Medulla oblongata (tissue), 1 donor: ENCODE data around the gene COL24A1.
"Not testable (repeated sequence)": the region's sequence is repeated elsewhere in the genome, so short reads cannot be mapped to it uniquely, and the experiment has no call there.

ENCODE experiments used
- DNase-seq: peaks from one replicate; pipeline ENCODE4 v3.0.0-alpha.2; 2015; ENCODE audit errors: extremely low spot score

COL24A1 gene

DNA sequence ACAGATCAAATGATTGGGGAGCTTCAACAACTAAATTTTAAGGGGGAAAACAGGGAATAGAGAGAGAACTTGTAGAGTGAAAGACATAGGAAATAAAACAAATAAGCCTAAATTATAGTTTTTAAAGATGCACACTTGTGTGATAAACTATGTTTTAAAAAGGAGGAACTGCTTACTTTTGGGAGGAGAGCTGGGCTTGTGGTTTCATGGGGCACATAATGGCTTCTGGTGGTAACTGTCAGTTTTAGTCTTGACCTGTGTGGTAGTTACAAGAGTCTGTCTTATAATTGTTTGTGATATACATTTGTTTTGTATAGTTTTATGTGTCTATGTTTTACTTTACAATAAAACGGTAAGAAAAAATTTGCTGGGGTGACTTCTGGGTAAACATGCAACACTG is 165.3 kb downstream of the COL24A1 start:
- DNase-seq = no peak

DNA sequence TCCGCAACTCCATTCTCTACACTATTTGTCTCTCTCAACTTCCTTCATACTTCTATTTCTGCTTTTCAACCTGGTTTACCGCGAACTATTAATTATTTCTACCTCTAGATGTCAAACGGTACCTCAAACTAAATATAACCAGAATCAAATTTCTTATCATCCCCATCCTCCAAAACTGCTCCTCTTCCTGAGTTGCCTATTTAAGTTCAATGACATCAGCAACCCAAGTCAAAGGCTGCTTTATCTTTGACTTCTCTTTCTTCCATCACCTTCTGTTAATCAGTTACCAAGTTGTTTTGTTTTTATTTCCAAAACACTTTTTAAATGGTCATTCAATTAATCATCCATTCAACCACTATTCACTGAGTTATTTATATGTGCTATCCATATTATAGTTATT is 171.9 kb downstream of the COL24A1 start:
- no peak for DNase-seq

DNA sequence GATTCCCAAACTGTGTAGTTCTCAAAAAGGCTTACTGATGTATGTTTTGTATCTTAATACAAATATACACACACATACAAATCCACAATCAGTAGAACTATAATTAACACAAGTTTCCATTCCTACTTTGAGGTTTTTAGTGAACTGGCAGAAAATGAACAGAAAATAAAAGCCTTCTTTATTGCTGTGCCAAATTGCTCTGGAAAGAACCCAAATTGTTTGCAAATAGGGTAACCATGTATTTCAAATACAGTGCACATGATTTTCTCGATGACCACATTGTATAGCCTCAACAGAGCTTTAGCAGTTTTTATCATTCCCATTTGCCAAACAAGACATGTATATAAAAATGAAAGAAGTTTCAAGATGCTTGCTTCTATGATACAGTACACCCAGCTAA is 173.3 kb downstream of the COL24A1 start:
- DNase-seq = peak; percentile 18

DNA sequence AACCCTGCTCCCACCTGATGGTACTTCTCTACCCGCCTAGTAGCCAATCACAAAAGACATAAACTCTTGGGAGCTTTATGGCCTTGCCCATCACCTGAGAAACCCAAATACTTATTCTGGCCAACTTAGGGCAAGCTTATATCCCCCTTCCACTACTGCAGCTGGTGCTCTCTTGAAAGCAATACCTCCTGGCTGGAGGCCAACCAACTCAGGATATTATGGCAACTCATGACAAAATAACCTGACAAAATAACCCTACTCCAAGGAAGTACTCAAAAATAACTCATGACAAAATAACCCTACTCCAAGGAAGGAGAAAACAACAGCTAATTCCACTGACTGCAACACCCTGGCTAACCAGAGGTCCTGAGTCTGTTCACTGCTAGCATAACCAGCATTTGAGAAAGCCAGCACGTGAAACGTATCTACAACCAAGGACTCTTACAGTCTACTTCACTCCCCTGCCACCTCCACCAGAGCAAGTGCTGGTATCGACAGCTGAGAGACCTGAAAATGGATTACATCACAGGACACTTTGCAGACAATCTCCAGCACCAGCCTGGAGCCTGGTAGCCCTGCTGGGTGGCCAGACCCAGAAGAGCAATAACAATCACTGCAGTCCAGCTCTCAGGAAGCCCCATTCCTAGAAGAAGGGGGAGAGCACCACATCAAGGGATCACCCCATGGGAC is 179.9 kb downstream of the COL24A1 start:
- no peak for DNase-seq

DNA sequence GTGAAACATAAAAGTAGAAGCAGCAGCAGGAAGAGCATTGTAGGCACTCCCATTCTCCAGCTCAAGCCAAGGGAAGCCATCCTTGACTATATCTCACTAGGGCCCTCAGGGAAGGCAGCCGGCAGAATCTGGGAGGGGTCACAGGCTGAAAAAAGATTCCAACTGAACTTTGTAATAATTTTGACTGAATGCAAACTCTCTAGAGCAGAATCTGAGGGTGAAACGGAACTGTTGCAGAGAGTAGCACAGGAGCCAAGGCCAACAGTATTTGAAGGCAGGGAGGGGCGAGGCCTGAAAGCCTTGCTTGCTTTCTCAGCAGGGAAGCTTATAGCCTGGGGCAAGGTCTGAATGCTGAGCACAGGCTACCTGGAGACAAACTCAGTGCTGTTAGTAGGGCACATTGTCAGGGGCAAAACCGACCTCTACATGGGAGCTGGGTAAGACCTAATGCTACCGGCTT is 180.6 kb downstream of the COL24A1 start:
- DNase-seq = no peak

DNA sequence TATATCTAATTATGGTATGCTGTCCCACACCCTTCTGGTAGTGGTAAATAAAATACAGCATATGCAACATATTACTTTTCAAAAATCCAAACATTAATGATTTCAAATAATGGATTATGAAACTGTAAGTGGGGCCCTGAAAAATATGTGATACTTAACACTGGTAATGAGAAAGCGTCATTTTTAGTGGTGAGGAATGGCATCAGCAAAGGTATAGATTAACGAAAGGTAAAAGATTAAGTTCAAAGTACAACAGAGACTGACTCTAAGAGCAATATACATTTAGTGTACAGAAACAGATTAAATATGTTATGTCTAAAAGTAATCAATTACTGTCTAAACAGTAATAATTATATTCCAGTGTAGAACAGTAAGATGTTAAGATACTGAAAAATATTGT is 194.1 kb downstream of the COL24A1 start:
- no peak for DNase-seq

DNA sequence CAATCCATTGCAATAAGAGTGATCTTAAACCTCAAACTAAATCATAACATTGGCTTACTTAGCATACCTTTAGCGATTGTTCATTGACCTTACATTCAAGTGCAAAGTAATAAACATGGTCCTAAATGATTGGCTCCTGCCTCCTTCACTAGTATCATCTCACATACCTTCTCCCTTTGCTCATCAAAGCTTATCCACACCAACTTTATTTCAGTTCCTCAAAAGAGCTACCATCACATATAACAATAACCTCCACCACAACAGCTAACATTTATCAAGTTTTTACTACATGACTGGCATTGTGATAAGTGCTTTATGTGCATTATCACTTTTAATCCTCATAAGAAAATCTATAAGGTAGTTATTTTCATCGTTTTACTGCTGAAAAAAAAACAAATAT is 198.8 kb downstream of the COL24A1 start:
- no peak for DNase-seq

DNA sequence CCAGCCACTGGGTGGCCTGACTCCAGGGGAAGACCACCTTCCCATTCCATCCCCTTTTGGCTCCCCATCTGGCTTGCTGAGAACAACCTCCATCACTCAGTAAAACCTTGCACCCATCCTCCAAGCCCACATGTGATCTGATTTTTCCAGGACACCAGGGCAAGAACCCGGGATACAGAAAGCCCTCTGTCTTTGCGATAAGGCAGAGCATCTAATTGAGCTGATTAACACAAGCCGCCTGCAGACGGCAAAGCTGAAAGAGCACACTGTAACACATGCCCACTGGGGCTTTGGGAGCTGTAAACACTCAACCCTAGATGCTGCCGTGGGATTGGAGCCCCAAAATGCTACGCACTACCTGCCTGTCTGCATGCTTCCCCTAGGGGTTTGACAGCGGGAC is 201.4 kb downstream of the COL24A1 start:
- DNase-seq = not testable (repeated sequence)

DNA sequence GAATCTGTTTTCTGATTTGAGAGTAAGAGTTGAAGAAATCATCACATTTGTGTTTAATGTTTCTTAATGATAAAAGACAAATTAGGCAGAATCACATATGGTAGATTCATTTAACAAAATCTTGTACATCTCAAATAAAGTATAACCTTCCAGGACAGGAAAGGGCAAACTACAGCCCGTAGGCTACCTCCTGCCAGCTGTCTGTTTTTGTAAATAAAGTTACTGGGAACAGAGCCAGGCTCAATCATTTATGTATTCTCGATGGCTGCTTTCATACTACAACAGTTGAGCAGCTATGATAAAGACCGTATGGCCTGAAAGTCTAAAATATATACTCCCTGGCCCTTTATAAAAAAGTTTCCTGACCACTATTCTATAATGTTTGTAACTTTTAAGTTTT is 204.1 kb downstream of the COL24A1 start:
- no peak for DNase-seq

DNA sequence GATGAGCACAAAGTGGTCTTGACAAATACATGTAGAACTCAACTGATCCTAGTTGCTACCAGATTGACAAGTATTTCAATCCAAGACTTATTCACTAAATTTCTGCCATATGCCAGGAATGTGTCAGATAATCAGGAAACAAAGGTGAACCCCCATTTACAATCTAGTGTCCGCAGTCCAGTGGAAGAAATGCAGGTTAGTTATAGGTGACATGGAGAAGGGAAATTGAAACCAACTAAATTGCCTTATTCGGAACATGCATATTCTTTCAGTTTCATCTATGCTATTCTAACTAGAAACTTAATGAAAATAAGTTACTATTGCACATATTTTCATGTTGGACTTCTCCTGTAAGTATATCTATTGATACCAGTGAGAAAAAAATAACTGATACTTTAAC is 209.4 kb downstream of the COL24A1 start:
- DNase-seq = no peak

DNA sequence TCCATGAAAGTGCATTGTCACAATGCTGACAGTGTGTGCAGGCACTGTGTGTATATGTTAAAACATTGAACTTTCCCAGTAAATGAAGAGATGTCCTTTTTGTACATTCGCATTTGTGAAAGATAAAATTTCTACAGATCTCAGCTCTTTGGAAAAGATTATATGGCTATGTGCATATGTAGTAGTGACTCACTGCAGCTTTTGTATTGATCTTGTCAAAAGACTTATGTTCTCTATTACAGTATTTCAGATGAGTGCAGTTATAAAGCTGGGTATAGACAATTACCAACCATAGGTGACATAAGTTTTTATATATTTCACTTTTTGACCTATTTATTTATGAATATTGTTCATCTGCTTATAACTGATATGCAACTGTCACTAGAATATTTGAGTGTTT is 212.6 kb downstream of the COL24A1 start:
- no peak for DNase-seq

DNA sequence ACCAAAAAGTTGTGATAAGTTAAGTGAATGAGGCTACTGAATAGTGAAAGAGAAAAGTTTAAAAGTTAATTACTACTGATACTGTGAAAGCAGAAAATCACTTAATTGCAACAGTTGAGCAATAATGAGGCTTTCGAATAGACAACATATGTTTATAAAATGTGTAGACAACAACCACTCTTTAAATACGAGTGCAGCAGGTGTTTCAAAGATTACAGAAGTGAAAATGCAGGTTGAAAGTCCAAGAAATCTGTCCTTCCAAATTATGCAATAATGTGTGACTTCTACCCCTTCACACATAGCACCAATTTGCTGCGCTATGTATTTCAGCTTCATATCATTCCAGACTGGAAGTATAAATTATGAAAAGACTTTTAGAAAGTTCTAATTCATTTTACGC is 213.0 kb downstream of the COL24A1 start:
- DNase-seq = no peak

DNA sequence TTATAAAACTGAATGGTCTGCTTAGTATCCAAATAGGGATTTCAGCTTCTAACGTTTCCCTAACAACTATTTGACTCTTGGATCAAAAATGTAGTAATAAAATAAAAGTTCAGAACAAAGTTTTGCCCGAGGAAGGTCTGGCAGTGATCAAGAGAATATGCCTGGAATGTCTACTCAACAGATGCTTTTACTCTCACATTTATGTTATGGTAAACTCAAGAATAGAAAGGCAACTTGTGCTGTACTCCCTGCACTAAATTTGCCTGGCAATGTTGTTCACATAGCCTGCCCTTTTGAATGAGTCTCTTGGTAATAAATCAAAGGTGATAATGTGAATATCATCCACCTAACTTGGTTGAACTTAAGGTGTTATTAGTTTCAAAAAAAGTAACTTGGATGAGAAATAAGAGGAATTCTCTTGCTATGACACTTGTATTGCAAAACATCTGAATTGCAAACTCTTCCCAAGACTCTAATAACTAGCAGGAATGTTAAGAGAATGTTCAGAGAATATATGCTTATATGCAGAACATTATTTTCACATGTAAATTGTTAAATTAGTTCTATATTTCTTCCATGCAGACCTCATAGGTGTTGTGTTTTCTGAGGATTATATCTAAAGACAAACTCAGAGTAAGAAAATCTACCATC is 215.8 kb downstream of the COL24A1 start:
- DNase-seq = no peak

DNA sequence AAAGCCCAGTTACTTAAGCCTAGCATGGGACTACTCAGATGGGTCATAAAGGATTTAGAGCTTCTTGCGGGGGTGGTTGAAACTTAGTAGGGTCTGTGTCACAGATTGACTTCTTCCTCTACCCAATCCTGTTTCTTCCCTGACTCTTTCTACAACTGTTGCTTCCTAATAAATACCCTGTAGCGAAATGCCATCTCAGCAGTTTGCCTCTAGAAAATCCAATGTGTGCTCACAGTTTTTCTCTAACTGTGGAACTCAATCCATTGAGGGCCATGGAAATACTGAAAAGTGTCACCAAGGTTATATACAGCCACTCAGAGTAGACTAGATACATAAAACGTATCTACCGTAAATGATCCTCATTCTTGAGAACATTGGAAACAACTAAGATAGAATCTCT is 217.7 kb downstream of the COL24A1 start:
- DNase-seq = no peak

DNA sequence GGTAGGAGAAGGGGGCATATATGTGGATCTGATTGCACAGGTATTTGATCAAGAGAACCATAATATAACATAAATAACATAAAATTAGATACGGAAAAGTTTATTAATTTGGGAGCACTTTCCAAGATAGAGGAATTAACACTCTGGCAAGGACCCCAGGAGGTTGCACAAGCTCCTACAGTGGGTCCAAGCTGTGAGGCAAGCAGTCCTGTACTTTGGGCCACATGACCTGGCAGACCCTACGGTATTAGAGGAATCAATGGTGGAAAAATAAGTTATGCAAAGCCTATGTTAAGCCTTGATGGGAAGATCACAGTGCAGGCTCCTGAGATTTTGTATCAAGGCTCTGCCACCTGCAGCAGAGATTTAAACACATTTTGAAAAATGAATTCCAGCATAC is 220.1 kb downstream of the COL24A1 start:
- DNase-seq = no peak

DNA sequence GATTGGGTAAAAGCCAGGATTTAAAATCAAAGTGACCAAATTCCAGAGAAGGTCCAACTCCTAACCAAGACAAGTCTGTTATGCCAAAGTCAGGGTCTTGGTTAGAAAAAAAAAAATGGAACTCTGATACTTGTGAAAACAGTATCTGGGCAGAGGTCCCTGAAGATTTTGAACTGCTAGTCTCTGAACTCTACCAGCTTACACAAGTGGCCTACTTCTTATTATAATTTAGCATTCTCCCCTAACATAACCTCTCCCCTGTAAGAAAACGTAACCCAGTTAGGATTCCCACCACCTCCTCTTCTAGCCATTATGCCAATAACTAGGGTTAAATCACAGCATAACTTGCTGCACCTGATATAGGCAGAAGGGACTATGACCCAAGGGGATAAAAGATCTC is 220.5 kb downstream of the COL24A1 start:
- DNase-seq = no peak

DNA sequence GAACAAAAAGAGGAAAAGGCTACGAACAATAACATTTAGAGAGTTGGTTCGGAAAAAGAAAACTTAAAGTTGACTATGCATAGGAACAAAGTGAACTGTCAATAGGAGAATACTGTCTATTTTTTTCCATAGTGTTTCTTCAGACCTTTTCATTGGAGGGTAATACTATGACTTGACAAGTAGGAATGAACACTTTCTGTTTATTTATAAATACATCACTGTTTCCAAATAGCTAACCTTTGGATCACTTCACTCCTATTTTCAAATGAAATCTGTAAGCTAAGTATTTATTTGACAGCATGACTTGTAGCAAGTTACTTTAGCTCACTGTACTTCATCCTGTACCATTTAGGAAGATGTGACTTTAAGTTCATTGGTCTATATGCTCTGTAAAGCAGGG is 221.3 kb downstream of the COL24A1 start:
- DNase-seq = no peak

DNA sequence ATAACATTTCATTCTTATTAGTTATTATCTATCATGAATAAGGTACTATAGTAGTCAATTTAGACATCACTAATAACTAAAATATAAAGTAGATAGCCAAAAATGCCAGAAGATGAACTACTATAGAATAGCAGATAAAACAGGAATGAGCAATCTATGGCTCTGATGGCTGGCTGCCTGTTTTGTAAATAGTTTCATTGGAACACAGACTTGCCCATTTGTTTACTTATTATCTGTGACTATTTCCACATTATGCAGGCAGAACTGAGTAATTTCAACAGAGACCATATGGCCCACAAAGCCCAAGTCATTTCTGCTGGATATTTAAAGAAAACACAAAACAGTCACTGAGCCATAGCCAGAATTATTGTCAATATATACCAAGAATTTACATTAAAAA is 222.1 kb downstream of the COL24A1 start:
- DNase-seq = no peak

DNA sequence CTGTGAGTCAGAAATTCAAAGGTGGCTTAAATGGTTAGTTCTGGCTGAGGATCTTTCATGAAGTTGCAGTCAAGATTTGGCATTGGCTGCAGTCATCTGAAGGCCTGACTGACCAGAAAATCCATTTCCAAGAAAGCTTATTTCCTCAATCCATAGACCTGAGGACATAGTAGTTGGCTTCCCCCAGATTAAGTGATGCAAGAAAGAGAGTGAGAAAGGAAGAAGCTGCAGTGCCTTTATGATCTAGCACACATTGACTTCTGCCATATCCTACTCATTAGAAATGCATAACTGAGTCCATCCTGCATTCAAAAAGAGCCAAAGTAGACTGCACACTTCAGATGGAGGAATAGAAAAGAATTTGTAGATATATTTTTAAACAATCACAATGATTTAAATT is 222.6 kb downstream of the COL24A1 start:
- no peak for DNase-seq

DNA sequence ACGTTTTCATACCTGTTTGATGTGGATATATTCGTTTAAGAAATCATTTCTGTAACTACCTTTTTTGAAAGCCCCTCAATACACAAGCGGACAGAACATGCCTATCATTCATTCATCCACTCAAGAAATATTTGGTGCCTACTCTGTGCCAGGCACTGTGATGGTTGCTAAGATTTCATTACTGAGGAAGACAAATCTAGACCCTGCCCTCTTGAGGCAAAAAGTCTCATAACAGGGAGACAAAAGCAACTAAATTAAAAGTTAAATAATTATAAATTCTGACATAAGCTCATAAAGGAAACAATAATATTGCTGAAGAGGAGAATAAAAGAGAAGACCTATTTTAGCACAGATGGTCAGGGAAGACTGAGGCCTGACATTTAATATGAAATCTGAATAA is 244.8 kb downstream of the COL24A1 start:
- no peak for DNase-seq

DNA sequence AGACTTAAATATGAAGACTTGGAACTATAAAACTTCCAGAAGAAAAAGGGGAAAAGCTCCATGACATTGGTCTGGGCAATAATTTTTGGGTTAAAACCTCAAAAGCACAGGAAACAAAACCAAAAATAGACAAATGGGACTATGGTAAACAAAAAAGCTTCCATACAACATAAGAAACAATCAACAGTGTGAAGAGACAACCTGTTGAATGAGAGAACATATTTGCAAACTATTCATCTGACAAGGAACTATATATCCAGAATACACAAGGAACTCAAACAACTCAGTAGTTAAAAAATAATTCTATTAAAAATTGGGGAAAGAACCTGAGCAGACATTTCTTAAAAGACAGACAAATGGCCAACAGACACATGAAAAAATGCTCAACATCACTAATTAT is 255.7 kb downstream of the COL24A1 start:
- DNase-seq = no peak

DNA sequence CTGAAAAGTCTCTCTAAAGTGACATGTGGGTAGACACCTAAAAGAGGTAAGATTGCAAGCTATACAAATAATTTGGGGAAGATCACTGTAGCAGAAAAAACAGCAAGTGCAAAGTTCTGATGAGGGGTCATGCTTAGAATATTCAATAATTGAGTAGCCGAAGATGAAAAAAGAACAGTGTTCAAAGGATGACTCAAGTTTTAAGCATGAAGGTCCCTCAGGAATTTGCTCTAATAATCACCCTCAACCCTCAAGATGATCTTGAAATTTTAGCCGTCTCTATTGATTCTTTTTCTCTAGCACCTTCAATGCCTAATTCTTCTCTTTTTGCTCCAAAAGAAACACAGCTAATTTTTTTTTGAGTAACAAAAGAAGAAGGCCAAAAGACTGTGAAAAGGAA is 257.7 kb downstream of the COL24A1 start:
- DNase-seq = no peak

DNA sequence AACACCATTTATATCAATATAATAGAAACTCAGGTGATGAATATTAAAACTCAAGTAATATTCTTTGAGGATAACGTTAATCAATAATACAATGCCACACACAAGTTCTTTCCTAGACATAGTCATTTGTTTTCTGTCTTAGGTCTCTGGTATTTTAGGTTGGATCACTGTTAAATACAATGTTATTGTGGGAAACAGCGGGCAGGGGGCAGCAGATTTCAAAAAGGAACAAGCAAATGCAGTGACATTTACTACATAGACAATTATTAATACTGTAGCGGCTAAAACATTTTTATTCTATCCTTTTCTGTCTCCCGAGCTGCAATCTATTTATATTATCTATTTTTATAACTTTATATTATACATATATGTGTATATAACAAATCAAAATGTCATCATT is 261.9 kb downstream of the COL24A1 start:
- no peak for DNase-seq

DNA sequence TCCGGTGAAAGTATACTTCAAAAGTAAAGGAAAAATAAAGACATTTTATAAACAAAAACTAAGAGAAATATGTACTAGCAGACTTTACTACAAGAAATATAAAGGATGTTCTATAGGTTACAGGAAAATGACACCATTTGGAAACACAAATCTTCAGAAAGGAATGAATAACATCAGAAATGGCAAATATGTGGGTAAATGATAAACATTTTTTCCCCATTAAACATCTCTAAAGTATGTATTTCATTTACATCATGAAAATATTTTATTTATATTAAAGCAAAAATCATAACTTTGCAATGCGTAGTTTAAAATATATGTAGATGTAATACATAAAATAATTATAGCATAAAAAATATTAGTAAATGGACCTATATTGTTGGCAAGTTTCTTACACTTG is 264.2 kb downstream of the COL24A1 start:
- no peak for DNase-seq
